GM18519 (cell line): ENCODE measurements around the gene MDP1.

Experiments
- ATAC-seq: cut with Tn5 transposase; IDR thresholded peaks from one replicate; pipeline ENCODE4 v1.9.1; 2021; ENCODE audit warnings: mild to moderate bottlenecking, moderate library complexity; ENCODE audit not compliant: unreplicated experiment, low FRiP score

MDP1 gene

GRCh38 chr14:24185026-24185425 lies 30.8 kb downstream of the MDP1 start:
- no peak for ATAC-seq

- ATAC-seq = no peak
Measured at GRCh38 chr14:24184104-24184970, 31.5 kb downstream of the MDP1 start.

GRCh38 chr14:24183014-24183481 lies 32.8 kb downstream of the MDP1 start:
- no peak for ATAC-seq

GRCh38 chr14:24182110-24182882 lies 33.6 kb downstream of the MDP1 start:
- ATAC-seq = no peak

- no peak for ATAC-seq
Measured at GRCh38 chr14:24181371-24182077, 34.3 kb downstream of the MDP1 start.

GRCh38 chr14:24179961-24180796 lies 35.7 kb downstream of the MDP1 start:
- no peak for ATAC-seq

GRCh38 chr14:24179294-24179960 lies 36.4 kb downstream of the MDP1 start:
- no peak for ATAC-seq

- ATAC-seq = no peak
Measured at GRCh38 chr14:24178399-24179178, 37.3 kb downstream of the MDP1 start.

GRCh38 chr14:24177891-24178290 lies 38.0 kb downstream of the MDP1 start:
- ATAC-seq = no peak

GRCh38 chr14:24177041-24177825 lies 38.6 kb downstream of the MDP1 start:
- no peak for ATAC-seq

- ATAC-seq = no peak
Measured at GRCh38 chr14:24176599-24176998, 39.3 kb downstream of the MDP1 start.

GRCh38 chr14:24172871-24173281 lies 43.0 kb downstream of the MDP1 start:
- ATAC-seq = no peak

- ATAC-seq = no peak
Measured at GRCh38 chr14:24172261-24172860, 43.5 kb downstream of the MDP1 start.

GRCh38 chr14:24171422-24172260 lies 44.2 kb downstream of the MDP1 start, which contains the start of gene REC8:
REC8 (plus strand) TSS chr14:24172080; CDS start chr14:24172553, 473 bp downstream.
- ATAC-seq = peak; percentile 51

- ATAC-seq = no peak
Measured at GRCh38 chr14:24167469-24168114, 48.3 kb downstream of the MDP1 start.

- ATAC-seq = no peak
Measured at GRCh38 chr14:24165785-24166184, 50.1 kb downstream of the MDP1 start.
